ENCODE results near the gene KLC1. TPM values are rescaled to one million over a fixed set of nuclear protein-coding genes. Genes with fewer than 3 reads are reported as not detected.
A peak's percentile ranks its signal among the peaks of the same experiment; 100 is the strongest.

Gene KLC1
- total and polyA plus RNA-seq, 10 of the 15 experiments (the other 5 are each of a cell fraction or from before 2014, with no cell fraction given) = 5.5 to 137 (median 76.1) TPM

DNA sequence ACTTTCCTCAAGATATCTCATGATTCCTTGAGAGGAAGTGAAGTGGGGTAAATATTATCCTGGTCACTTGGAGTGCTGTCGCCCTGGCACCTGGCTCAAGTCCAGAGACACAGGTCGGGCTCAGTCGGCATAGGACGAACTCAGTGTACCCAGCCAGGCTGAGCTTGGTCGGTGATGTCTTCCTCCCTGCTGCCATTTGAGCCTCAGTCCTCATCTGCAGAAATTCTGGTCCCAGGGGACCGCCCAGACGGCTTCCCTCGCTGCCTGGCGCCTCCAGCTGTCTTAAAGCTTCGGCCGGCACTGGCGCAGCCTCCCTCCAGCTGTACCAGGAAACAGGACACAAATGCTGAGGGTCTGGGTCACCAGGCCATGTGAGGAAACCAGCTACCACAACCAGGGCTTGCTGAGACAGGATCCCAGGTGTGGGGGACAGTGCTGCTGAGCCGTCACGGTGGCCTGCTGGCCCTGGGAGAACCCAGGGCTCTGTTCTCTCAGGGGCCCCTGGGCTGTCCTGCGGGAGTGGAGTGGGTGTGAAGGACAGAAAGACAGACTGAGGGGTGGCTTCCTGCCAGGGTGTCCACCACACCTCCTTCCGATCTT, 5.0 kb upstream of the KLC1 start:
- H3K9me3 ChIP-seq (replicated peaks; ENCODE audit: control insufficient read depth, insufficient read depth, low read length) = no peaks in the 10 kb centered on the region
- no peak overlapping the region for H3K9ac ChIP-seq (ENCODE audit: control insufficient read depth, insufficient read depth, low read length)
- no TSS peak for BruUV-seq (replicated peaks)
- H3K4me3 ChIP-seq = 0 out of 2 replicates have a peak overlapping the region, but pooled peaks have one; percentile 30
- H3K27ac ChIP-seq (ENCODE audit: control insufficient read depth, insufficient read depth) = no peak overlapping the region
- 24% methylated on average over 16 of the region's 16 CpGs for WGBS (ENCODE audit: insufficient coverage, insufficient replicate concordance, low lambda C conversion rate, missing lambda C conversion rate)
- no peak for ATAC-seq
- ChIA-PET SMC1A (ENCODE audit: uncharacterized antibody, unreplicated experiment) (interaction anchor here (1.6 kb wide), 1 partner anchor 65 kb away, joined by 3 read pairs; no protein-coding TSS in a partner anchor), CTCF (interaction anchor here (0.6 to 0.8 kb wide), 2 partner anchors 10 to 56 kb away, joined by 3 read pairs; no protein-coding TSS in a partner anchor), POLR2A (no interaction called here), RAD21 (ENCODE audit: unreplicated experiment) (no interaction called here)
- H2AFZ ChIP-seq (ENCODE audit: control insufficient read depth, low read depth, low read length) = peak overlapping the region; percentile 40
- H3K4me1 ChIP-seq (ENCODE audit: control insufficient read depth, insufficient read depth, low read length) = peaks cover 38% of the 10 kb centered on the region
- no peaks in the 10 kb centered on the region for H4K20me1 ChIP-seq (ENCODE audit: control insufficient read depth, insufficient read depth)
- no peaks in the 10 kb centered on the region for H3K36me3 ChIP-seq (ENCODE audit: control insufficient read depth in 2 of 2, insufficient read depth in 2 of 2, low read length in 1 of 2)
- FAIRE-seq = no peak
- TF ChIP-seq MEF2B (IDR thresholded peaks at IDR 0.05; ENCODE audit: partially characterized antibody, poor library complexity, severe bottlenecking) (peak; percentile 83), STAT1 (conservative IDR thresholded peaks at IDR 0.05) (no peak), YY1 (IDR thresholded peaks at IDR 0.05; ENCODE audit: low read depth, low read length) (no peak), JUND (IDR thresholded peaks at IDR 0.05; ENCODE audit: low read depth, low read length) (no peak)
- H3K4me2 ChIP-seq (ENCODE audit: control insufficient read depth, insufficient read depth) = peak overlapping the region; percentile 57
- no peaks in the 10 kb centered on the region for H3K27me3 ChIP-seq (replicated peaks in 1 of 2; ENCODE audit: control insufficient read depth in 2 of 2, insufficient read depth in 2 of 2, low read length in 1 of 2)
- no peak for DNase-seq (ENCODE audit: low read depth, low spot score)
- in situ Hi-C loops (cut with MboI) = no loop called here
- H3K79me2 ChIP-seq (ENCODE audit: control insufficient read depth, insufficient read depth, low read length) = peaks cover 3% of the 10 kb centered on the region
- intact Hi-C loops (cut with micrococcal nuclease; ENCODE audit: unreplicated experiment) = no loop called here

DNA sequence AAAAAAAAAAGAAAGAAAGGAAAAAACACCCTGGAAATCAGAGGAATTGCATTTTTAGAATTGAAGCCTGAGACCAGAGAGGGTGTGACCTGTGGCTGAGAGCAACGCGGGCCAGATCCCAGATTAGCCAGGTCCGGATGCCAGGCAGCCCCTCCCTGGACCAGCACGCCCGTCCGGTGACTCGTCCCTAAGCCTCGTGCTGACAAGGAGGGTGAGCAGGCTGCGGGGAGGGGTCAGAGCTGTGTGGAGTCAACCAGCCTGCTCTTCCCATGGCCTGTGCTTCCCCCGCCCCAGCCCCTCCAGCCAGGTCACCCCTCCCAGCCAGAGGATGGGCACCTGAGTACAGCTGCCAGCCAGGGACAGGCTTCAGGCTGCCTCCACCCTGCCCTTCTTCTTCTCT, 4.2 kb upstream of the KLC1 start:
- Histone ChIP-seq H3K9ac (ENCODE audit: control insufficient read depth, insufficient read depth, low read length) (peak overlapping the region; percentile 15; the same call in 1 of the 2 replicates), H3K4me1 (ENCODE audit: control insufficient read depth, insufficient read depth, low read length) (peaks cover 38% of the 10 kb centered on the region), H3K27ac (ENCODE audit: control insufficient read depth, insufficient read depth) (no peak overlapping the region), H3K4me3 (peak overlapping the region; percentile 33; the same call in 1 of the 2 replicates), H3K4me2 (ENCODE audit: control insufficient read depth, insufficient read depth) (peak overlapping the region; percentile 61), H3K27me3 (replicated peaks in 1 of 2; ENCODE audit: control insufficient read depth in 2 of 2, insufficient read depth in 2 of 2, low read length in 1 of 2) (no peaks in the 10 kb centered on the region), H3K79me2 (ENCODE audit: control insufficient read depth, insufficient read depth, low read length) (peaks cover 12% of the 10 kb centered on the region), H3K36me3 (ENCODE audit: control insufficient read depth in 2 of 2, insufficient read depth in 2 of 2, low read length in 1 of 2) (no peaks in the 10 kb centered on the region), H4K20me1 (ENCODE audit: control insufficient read depth, insufficient read depth) (no peaks in the 10 kb centered on the region), H3K9me3 (replicated peaks; ENCODE audit: control insufficient read depth, insufficient read depth, low read length) (no peaks in the 10 kb centered on the region), H2AFZ (ENCODE audit: control insufficient read depth, low read depth, low read length) (peak overlapping the region; percentile 88)
- DNase-seq (ENCODE audit: low read depth, low spot score) (no peak), FAIRE-seq (no peak), ATAC-seq (peak; percentile 1)
- WGBS (ENCODE audit: insufficient coverage, insufficient replicate concordance, low lambda C conversion rate, missing lambda C conversion rate) = 12% methylated on average over 9 of the region's 10 CpGs
- SMC1A ChIA-PET (ENCODE audit: uncharacterized antibody, unreplicated experiment) = interaction anchor here (1.6 kb wide), 1 partner anchor 65 kb away, joined by 3 read pairs; no protein-coding TSS in a partner anchor
- POLR2A ChIA-PET = interaction anchor here (0.6 to 1.4 kb wide), 2 partner anchors 10 to 91 kb away, joined by 3 read pairs; partner anchors contain the start of gene ZFYVE21
- in situ Hi-C loops (cut with MboI) (no loop called here), intact Hi-C loops (cut with micrococcal nuclease; ENCODE audit: unreplicated experiment) (no loop called here)
- no TSS peak for BruUV-seq (replicated peaks)
- RAD21 ChIA-PET (ENCODE audit: unreplicated experiment) = interaction anchor here (0.8 kb wide), 1 partner anchor 11 kb away, joined by 3 read pairs; no protein-coding TSS in a partner anchor
- CTCF ChIA-PET = interaction anchor here (1.0 to 1.2 kb wide), 2 partner anchors 55 to 292 kb away, joined by 3 to 4 read pairs; no protein-coding TSS in a partner anchor
- TF ChIP-seq RUNX3 (IDR thresholded peaks at IDR 0.05; ENCODE audit: low read length) = no peak
- TF ChIP-seq SMC3 (IDR thresholded peaks at IDR 0.05; ENCODE audit: borderline replicate concordance, low read length) = no peak
- no peak for TF ChIP-seq RFX5 (IDR thresholded peaks at IDR 0.05; ENCODE audit: low read depth, low read length)
- TF ChIP-seq EP300 (IDR thresholded peaks at IDR 0.05; ENCODE audit: borderline replicate concordance in 1 of 2, control insufficient read depth in 1 of 2, low read depth in 2 of 2, low read length in 2 of 2) = no peak
- no peak for TF ChIP-seq MXI1 (IDR thresholded peaks at IDR 0.05; ENCODE audit: low read depth, low read length)
- no peak for TF ChIP-seq POLR2AphosphoS5 (IDR thresholded peaks at IDR 0.05; ENCODE audit: low read length)
- TF ChIP-seq PML (IDR thresholded peaks at IDR 0.05; ENCODE audit: low read length) = no peak
- no peak for TF ChIP-seq BACH1 (IDR thresholded peaks at IDR 0.05; ENCODE audit: borderline replicate concordance)
- no peak for TF ChIP-seq KDM1A (IDR thresholded peaks at IDR 0.05; ENCODE audit: borderline replicate concordance)
- TF ChIP-seq TBL1XR1 (IDR thresholded peaks at IDR 0.05; ENCODE audit: low read depth, low read length) = no peak
- TF ChIP-seq, protein P1, sequence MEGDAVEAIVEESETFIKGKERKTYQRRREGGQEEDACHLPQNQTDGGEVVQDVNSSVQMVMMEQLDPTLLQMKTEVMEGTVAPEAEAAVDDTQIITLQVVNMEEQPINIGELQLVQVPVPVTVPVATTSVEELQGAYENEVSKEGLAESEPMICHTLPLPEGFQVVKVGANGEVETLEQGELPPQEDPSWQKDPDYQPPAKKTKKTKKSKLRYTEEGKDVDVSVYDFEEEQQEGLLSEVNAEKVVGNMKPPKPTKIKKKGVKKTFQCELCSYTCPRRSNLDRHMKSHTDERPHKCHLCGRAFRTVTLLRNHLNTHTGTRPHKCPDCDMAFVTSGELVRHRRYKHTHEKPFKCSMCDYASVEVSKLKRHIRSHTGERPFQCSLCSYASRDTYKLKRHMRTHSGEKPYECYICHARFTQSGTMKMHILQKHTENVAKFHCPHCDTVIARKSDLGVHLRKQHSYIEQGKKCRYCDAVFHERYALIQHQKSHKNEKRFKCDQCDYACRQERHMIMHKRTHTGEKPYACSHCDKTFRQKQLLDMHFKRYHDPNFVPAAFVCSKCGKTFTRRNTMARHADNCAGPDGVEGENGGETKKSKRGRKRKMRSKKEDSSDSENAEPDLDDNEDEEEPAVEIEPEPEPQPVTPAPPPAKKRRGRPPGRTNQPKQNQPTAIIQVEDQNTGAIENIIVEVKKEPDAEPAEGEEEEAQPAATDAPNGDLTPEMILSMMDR (IDR thresholded peaks at IDR 0.05 in 2 of 3, conservative IDR thresholded peaks at IDR 0.05 in 1 of 3; ENCODE audit: control insufficient read depth in 2 of 3, extremely low read depth in 1 of 3, insufficient read depth in 1 of 3, low read depth in 3 of 3, low read length in 3 of 3) = no peak

Measured in GM12878 (cell line).